ENCODE measurements around the gene FGF7. TPM values are rescaled to one million over a fixed set of nuclear protein-coding genes. Genes with fewer than 3 reads are reported as not detected.

The FGF7 gene, protein sequence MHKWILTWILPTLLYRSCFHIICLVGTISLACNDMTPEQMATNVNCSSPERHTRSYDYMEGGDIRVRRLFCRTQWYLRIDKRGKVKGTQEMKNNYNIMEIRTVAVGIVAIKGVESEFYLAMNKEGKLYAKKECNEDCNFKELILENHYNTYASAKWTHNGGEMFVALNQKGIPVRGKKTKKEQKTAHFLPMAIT
- total RNA-seq (2014; rRNA removed; shearing (Covaris generic)) (331 and 351 TPM in 2 replicates), polyA plus RNA-seq (2016; fragmentation: Nextera tagmentation; extraction: Ambion mirVana) (362 and 400 TPM in 2 replicates)

GRCh38 chr15:49423021-49423420 is at the start of gene FGF7:
Gene FGF7, plus strand, starts transcription at chr15:49423242. Its CDS starts 1,056 bp downstream, at chr15:49424298.
- Histone ChIP-seq H3K27ac (peak within 1 kb of the TSS; percentile 80), H3K4me3 (peak within 1 kb of the TSS; percentile 99), H2AFZ (peak within 1 kb of the TSS; percentile 34; the same call in 1 of the 2 replicates), H3K4me1 (ENCODE audit: insufficient read depth) (peaks cover 25% of the 10 kb centered on the region), H3K9me3 (ENCODE audit: low read depth) (no peaks in the 10 kb centered on the region), H3K79me2 (ENCODE audit: insufficient read depth) (peaks cover 58% of the 10 kb centered on the region), H3F3A (ENCODE audit: insufficient read depth) (peaks cover 60% of the 10 kb centered on the region), H3K9ac (peak within 1 kb of the TSS; percentile 96), H3K36me3 (ENCODE audit: low read depth) (peaks cover 38% of the 10 kb centered on the region), H3K27me3 (replicated peaks; ENCODE audit: insufficient read depth) (no peaks in the 10 kb centered on the region), H3K4me2 (ENCODE audit: unreplicated experiment) (peak within 1 kb of the TSS; percentile 100), H4K20me1 (ENCODE audit: insufficient read depth) (no peaks in the 10 kb centered on the region), H3K9me2 (ENCODE audit: insufficient read depth) (no peaks in the 10 kb centered on the region)
- peak; percentile 88 for DNase-seq
- in situ Hi-C loops (cut with MboI) = loop anchor here (10.0 to 25.0 kb wide), 3 partner anchors 178 to 722 kb away; no protein-coding TSS in a partner anchor
- no peak for TF ChIP-seq EZH2 (IDR thresholded peaks at IDR 0.05; ENCODE audit: insufficient read depth, poor library complexity, severe bottlenecking)
- no peak for TF ChIP-seq EZH2phosphoT487 (IDR thresholded peaks at IDR 0.05; ENCODE audit: insufficient read depth, low read depth)
- 1% methylated on average over 4 of the region's 4 CpGs for WGBS, 2 experiments (ENCODE audit: low coverage in 1 of 2, low lambda C conversion rate in 2 of 2, missing lambda C conversion rate in 2 of 2)

DNA sequence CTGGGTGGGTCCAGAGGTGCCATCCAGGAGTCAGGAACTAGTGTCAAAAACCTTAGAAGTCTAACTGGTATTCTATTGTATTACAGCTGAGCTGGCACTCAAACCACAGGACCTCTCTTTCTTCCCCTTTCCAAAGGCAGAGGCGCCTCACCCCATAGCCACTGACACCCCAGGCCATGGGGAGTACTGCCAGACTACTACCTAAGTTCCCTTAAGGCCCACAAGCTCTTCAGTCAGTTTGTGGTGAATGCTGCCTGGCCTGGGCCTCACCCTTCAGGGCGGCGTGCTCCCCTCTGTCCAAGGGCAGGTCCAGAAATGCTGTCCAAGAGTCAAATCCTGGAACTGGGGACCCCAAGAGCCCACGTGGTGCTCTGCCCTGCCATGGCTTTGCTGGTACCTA is 43.0 kb upstream of the FGF7 start:
- Histone ChIP-seq H3K9me2 (ENCODE audit: insufficient read depth) (no peaks in the 10 kb centered on the region), H3K27ac (no peak overlapping the region), H3K9me3 (ENCODE audit: low read depth) (no peaks in the 10 kb centered on the region), H3F3A (ENCODE audit: insufficient read depth) (no peaks in the 10 kb centered on the region), H3K4me1 (ENCODE audit: insufficient read depth) (no peaks in the 10 kb centered on the region), H3K27me3 (replicated peaks; ENCODE audit: insufficient read depth) (no peaks in the 10 kb centered on the region), H4K20me1 (ENCODE audit: insufficient read depth) (no peaks in the 10 kb centered on the region), H3K9ac (no peak overlapping the region), H3K4me3 (no peak overlapping the region), H3K4me2 (ENCODE audit: unreplicated experiment) (no peak overlapping the region), H2AFZ (no peak overlapping the region), H3K79me2 (ENCODE audit: insufficient read depth) (no peaks in the 10 kb centered on the region), H3K36me3 (ENCODE audit: low read depth) (no peaks in the 10 kb centered on the region)
- WGBS, 2 experiments (ENCODE audit: low coverage in 1 of 2, low lambda C conversion rate in 2 of 2, missing lambda C conversion rate in 2 of 2) = 80 to 81% methylated on average over 4 of the region's 4 CpGs
- no peak for TF ChIP-seq EZH2phosphoT487 (IDR thresholded peaks at IDR 0.05; ENCODE audit: insufficient read depth, low read depth)
- no peak for TF ChIP-seq EZH2 (IDR thresholded peaks at IDR 0.05; ENCODE audit: insufficient read depth, poor library complexity, severe bottlenecking)
- in situ Hi-C loops (cut with MboI) = no loop called here
- DNase-seq = no peak

DNA sequence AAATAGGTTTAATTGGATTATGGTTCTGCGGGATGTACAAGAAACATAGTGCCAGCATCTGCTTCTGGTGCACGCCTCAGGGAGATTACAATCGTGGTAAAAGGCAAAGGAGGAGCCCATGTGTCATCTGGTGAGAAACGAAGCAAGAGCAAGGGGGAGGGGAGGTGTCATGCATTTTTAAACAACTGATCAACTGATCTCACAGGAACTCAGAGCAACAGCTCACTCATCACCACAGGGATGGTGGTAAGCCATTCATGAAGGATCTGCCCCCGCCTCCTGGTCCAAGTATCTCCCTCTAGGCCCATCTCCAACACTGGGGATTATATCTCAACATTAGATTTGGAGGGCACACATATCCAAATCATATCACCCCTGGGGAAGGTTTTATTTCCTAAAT is 42.1 kb upstream of the FGF7 start:
- H3K9ac ChIP-seq = no peak overlapping the region
- no peaks in the 10 kb centered on the region for H3F3A ChIP-seq (ENCODE audit: insufficient read depth)
- WGBS, 2 experiments (ENCODE audit: low coverage in 1 of 2, low lambda C conversion rate in 2 of 2, missing lambda C conversion rate in 2 of 2) = 64% methylated on average over 5 of the region's 5 CpGs
- no peaks in the 10 kb centered on the region for H3K36me3 ChIP-seq (ENCODE audit: low read depth)
- H3K9me3 ChIP-seq (ENCODE audit: low read depth) = no peaks in the 10 kb centered on the region
- H3K27ac ChIP-seq = no peak overlapping the region
- in situ Hi-C loops (cut with MboI) = no loop called here
- DNase-seq = no peak
- H4K20me1 ChIP-seq (ENCODE audit: insufficient read depth) = no peaks in the 10 kb centered on the region
- no peak overlapping the region for H3K4me3 ChIP-seq
- no peaks in the 10 kb centered on the region for H3K9me2 ChIP-seq (ENCODE audit: insufficient read depth)
- H3K79me2 ChIP-seq (ENCODE audit: insufficient read depth) = no peaks in the 10 kb centered on the region
- H2AFZ ChIP-seq = no peak overlapping the region
- H3K27me3 ChIP-seq (replicated peaks; ENCODE audit: insufficient read depth) = no peaks in the 10 kb centered on the region
- H3K4me2 ChIP-seq (ENCODE audit: unreplicated experiment) = no peak overlapping the region
- H3K4me1 ChIP-seq (ENCODE audit: insufficient read depth) = no peaks in the 10 kb centered on the region
- TF ChIP-seq EZH2phosphoT487 (IDR thresholded peaks at IDR 0.05; ENCODE audit: insufficient read depth, low read depth) (no peak), EZH2 (IDR thresholded peaks at IDR 0.05; ENCODE audit: insufficient read depth, poor library complexity, severe bottlenecking) (no peak)

DNA sequence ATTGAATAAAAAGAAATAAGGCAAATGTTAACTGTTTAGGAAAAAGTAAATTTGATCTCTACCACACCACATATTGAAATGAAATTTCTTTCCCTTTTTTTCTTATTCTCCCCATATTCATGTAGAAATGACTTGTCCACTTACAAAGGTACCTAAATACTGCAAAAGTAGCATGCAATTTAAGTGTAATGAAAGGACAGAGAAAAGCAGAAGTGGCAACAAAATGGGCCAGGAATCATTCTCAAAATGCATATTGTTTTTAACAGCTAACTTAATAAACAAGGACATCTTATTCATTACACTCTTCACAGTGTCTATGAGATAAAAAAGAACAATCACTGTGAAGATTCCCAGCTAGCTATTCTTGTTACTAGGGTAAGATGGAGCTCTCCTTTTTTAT is 40.6 kb upstream of the FGF7 start:
- no peaks in the 10 kb centered on the region for H3K27me3 ChIP-seq (replicated peaks; ENCODE audit: insufficient read depth)
- H3K9me3 ChIP-seq (ENCODE audit: low read depth) = no peaks in the 10 kb centered on the region
- H3K9me2 ChIP-seq (ENCODE audit: insufficient read depth) = no peaks in the 10 kb centered on the region
- H3F3A ChIP-seq (ENCODE audit: insufficient read depth) = no peaks in the 10 kb centered on the region
- H3K27ac ChIP-seq = no peak overlapping the region
- H3K79me2 ChIP-seq (ENCODE audit: insufficient read depth) = no peaks in the 10 kb centered on the region
- no peak for DNase-seq
- H3K9ac ChIP-seq = no peak overlapping the region
- no peak overlapping the region for H2AFZ ChIP-seq
- no peaks in the 10 kb centered on the region for H4K20me1 ChIP-seq (ENCODE audit: insufficient read depth)
- H3K4me3 ChIP-seq = no peak overlapping the region
- no peaks in the 10 kb centered on the region for H3K36me3 ChIP-seq (ENCODE audit: low read depth)
- no peaks in the 10 kb centered on the region for H3K4me1 ChIP-seq (ENCODE audit: insufficient read depth)
- in situ Hi-C loops (cut with MboI) = no loop called here
- TF ChIP-seq EZH2 (IDR thresholded peaks at IDR 0.05; ENCODE audit: insufficient read depth, poor library complexity, severe bottlenecking) (no peak), EZH2phosphoT487 (IDR thresholded peaks at IDR 0.05; ENCODE audit: insufficient read depth, low read depth) (no peak)
- H3K4me2 ChIP-seq (ENCODE audit: unreplicated experiment) = no peak overlapping the region

Measured in GM23248 (cell line).